Cardiac fibroblast (primary cell): Measurements from ENCODE around the gene PARP1.
"Not testable (repeated sequence)": the region's sequence is repeated elsewhere in the genome, so short reads cannot be mapped to it uniquely, and the experiment has no call there.

ENCODE experiments used
- DNase-seq, 2 donors: peaks; one replicate each; pipeline versions ENCODE4 v3.0.0 to v3.0.0-alpha.2; 2010; ENCODE audit warnings: low read depth in 2 of 2
- H3K4me3 ChIP-seq, 2 donors: replicated peaks in 1 of 2; 1 replicate in 1 of 2; 2 replicates in 1 of 2; pipeline ENCODE4 v1.5.1; 2011; ENCODE audit warnings: low read depth in 2 of 2, low read length in 2 of 2, mild to moderate bottlenecking in 2 of 2, moderate library complexity in 1 of 2
- CTCF ChIP-seq: IDR thresholded peaks from one replicate; pipeline ENCODE4 v1.5.1; 2011; ENCODE audit warnings: low read depth, mild to moderate bottlenecking, low read length, inconsistent platforms

The PARP1 gene

GRCh38 chr1:226440512-226440911 is 32.6 kb upstream of the PARP1 start:
- DNase-seq = no peak
- no peak overlapping the region for H3K4me3 ChIP-seq
- no peak for TF ChIP-seq CTCF

- peak; percentile 23 to 25 for DNase-seq
- H3K4me3 ChIP-seq = no peak overlapping the region
- TF ChIP-seq CTCF = peak; percentile 14
These were observed 30.1 kb upstream of the PARP1 start for GRCh38 chr1:226438007-226438406.

- TF ChIP-seq CTCF = no peak
- DNase-seq = no peak
- H3K4me3 ChIP-seq = no peak overlapping the region
These were observed 29.1 kb upstream of the PARP1 start for GRCh38 chr1:226436855-226437491.

- no peak for DNase-seq
- TF ChIP-seq CTCF = no peak
- H3K4me3 ChIP-seq = no peak overlapping the region
These were observed 28.6 kb upstream of the PARP1 start for GRCh38 chr1:226436472-226436854.

GRCh38 chr1:226433341-226433720 is 25.4 kb upstream of the PARP1 start:
- no peak for TF ChIP-seq CTCF
- DNase-seq = no peak
- no peak overlapping the region for H3K4me3 ChIP-seq

- no peak for TF ChIP-seq CTCF
- no peak for DNase-seq
- H3K4me3 ChIP-seq = no peak overlapping the region
These were observed 24.9 kb upstream of the PARP1 start for GRCh38 chr1:226432586-226433340.

- not testable (repeated sequence) for H3K4me3 ChIP-seq, DNase-seq
These were observed 24.0 kb upstream of the PARP1 start for GRCh38 chr1:226431898-226432297.
